Psoas muscle (tissue), 8 donors: ENCODE measurements around the gene TNRC6B. TPM values are rescaled to one million over a fixed set of nuclear protein-coding genes. Genes with fewer than 3 reads are reported as not detected.

Experiments
- ATAC-seq, 4 donors: fragments of 200-7000 bp; cut with Tn5 transposase; one replicate each; pipeline ENCODE4 v1.9.1; 2020; ENCODE audit warnings: moderate library complexity in 3 of 4, mild to moderate bottlenecking in 2 of 4
- DNase-seq, 2 donors: peaks; one replicate each; pipeline ENCODE4 v3.0.0-alpha.2; 2020
- H3K27ac ChIP-seq: fragments of 200-600 bp; one replicate; pipeline ENCODE4 v1.8.0; 2022
- H3K27me3 ChIP-seq, 3 donors: fragments of 200-600 bp in 1 of 3; one replicate each; pipeline versions ENCODE4 v1.6.1 to v1.8.0; 2013 to 2022; ENCODE audit warnings: low read length in 2 of 3, mild to moderate bottlenecking in 2 of 3, moderate library complexity in 1 of 3; ENCODE audit not compliant: insufficient read depth in 3 of 3
- H3K36me3 ChIP-seq, 2 donors: fragments of 200-600 bp in 1 of 2; one replicate each; pipeline versions ENCODE4 v1.6.1 to v1.8.0; 2013 to 2022; ENCODE audit warnings: low read depth in 1 of 2, mild to moderate bottlenecking in 1 of 2, moderate library complexity in 1 of 2; ENCODE audit not compliant: insufficient read depth in 1 of 2
- H3K4me1 ChIP-seq: fragments of 200-600 bp; one replicate; pipeline ENCODE4 v1.8.0; 2022
- H3K4me3 ChIP-seq: fragments of 200-600 bp; one replicate; pipeline ENCODE4 v1.8.0; 2022; ENCODE audit warnings: mild to moderate bottlenecking
- H3K9me3 ChIP-seq: fragments of 200-600 bp; one replicate; pipeline ENCODE4 v1.8.0; 2022
- CTCF ChIP-seq: fragments of 200-600 bp; IDR thresholded peaks from one replicate; pipeline ENCODE4 v1.8.0; 2022; ENCODE audit warnings: antibody characterized with exemption
- WGBS, 3 donors: extraction: QIAGEN DNeasy Blood & Tissue Kit; methylation state at CpG; one replicate each; pipeline versions ENCODE4 v1.1.6 to v1.1.7; 2013; 5-methylcytosine and 5-hydroxymethylcytosine counted together
- intact Hi-C, 2 donors: fragments of 100-400 bp; cut with DNase I; formaldehyde crosslinking; loops; one replicate each; pipeline versions ENCODE4 v1.11.0 to v1.14.2; 2022
- polyA plus RNA-seq, 3 donors: library from polyadenylated mRNA; stranded (reverse); fragments of 200-250 nt; gene quantifications; one replicate each; pipeline ENCODE4 v1.2.3, GENCODE V29; 2013
- total RNA-seq, 4 donors: library from RNA; stranded (reverse); fragmentation: NEBNext Ultra II Directional in 2 of 4; extraction: Animal tissue kit (Norgen Biotek cat#: 25700) in 2 of 4; gene quantifications; one replicate each; pipeline versions ENCODE4 v1.2.1 to v1.2.4, GENCODE V29; 2021 to 2023
- donor health status: healthy with polysubstance abuse.
- donor health status: DM: no; HTN: no; CAD: no; lungs with moderate emphysema.
- donor health status: Bipolar disorder and iron deficiency.
- donor health status: healthy.
- donor health status: DM: yes; HTN: yes; CAD: no.
- donor health status: DM: no; HTN: no; CAD: no.
- donor health status: DM: no; HTN: no; CAD: no.
- donor health status: DM: yes; HTN: yes; CAD: no.

The TNRC6B gene
- total and polyA plus RNA-seq, 7 donors = 2.2 to 49.4 (median 27.9) TPM

GRCh38 chr22:40335358-40335757 is 157.6 kb downstream of the TNRC6B start:
- Histone ChIP-seq H3K9me3 (no peaks in the 10 kb centered on the region), H3K4me1 (no peaks in the 10 kb centered on the region), H3K36me3 (peaks cover 0 to 24% of the 10 kb centered on the region in 2 donors), H3K27ac (no peak overlapping the region), H3K27me3 (no peaks in the 10 kb centered on the region), H3K4me3 (no peak overlapping the region)
- TF ChIP-seq CTCF = no peak
- intact Hi-C loops = no loop called here
- ATAC-seq (no peak), DNase-seq (no peak)
- 51 to 79% (median 54%) methylated on average over 2 of the region's 2 CpGs for WGBS, 3 donors

- DNase-seq = no peak
- TF ChIP-seq CTCF = no peak
- no peaks in the 10 kb centered on the region for H3K27me3 ChIP-seq
- no peaks in the 10 kb centered on the region for H3K9me3 ChIP-seq
- no peak for ATAC-seq
- peaks cover 0 to 11% of the 10 kb centered on the region in 2 donors for H3K36me3 ChIP-seq
- H3K4me1 ChIP-seq = peaks cover 11% of the 10 kb centered on the region
- H3K4me3 ChIP-seq = no peak overlapping the region
- intact Hi-C loops = loop anchor here in 1 of 2 donors (10.0 kb wide), 1 partner anchor 805 kb away; the partner anchor contains the start of gene RPS19BP1
- 91 to 96% (median 95%) methylated on average over 5 of the region's 5 CpGs for WGBS, 3 donors
- H3K27ac ChIP-seq = no peak overlapping the region
These were observed 162.3 kb downstream of the TNRC6B start for GRCh38 chr22:40340044-40340443.

- Histone ChIP-seq H3K27ac (no peak overlapping the region), H3K27me3 (no peaks in the 10 kb centered on the region), H3K36me3 (peaks cover 0 to 8% of the 10 kb centered on the region in 2 donors), H3K4me3 (no peak overlapping the region), H3K9me3 (no peaks in the 10 kb centered on the region), H3K4me1 (peaks cover 16% of the 10 kb centered on the region)
- ATAC-seq = no peak
- no peak for TF ChIP-seq CTCF
- intact Hi-C loops = loop anchor here in 1 of 2 donors (10.0 kb wide), 1 partner anchor 807 kb away; the partner anchor contains the start of gene RPS19BP1
- 62 to 74% (median 70%) methylated on average over 4 of the region's 4 CpGs for WGBS, 3 donors
- DNase-seq = no peak
These were observed 163.9 kb downstream of the TNRC6B start for GRCh38 chr22:40341604-40342003.

GRCh38 chr22:40342521-40342920 is 164.8 kb downstream of the TNRC6B start:
- no peak for DNase-seq
- no peak for ATAC-seq
- TF ChIP-seq CTCF = no peak
- 26 to 42% (median 33%) methylated on average over 9 of the region's 9 CpGs for WGBS, 3 donors
- H3K27me3 ChIP-seq = no peaks in the 10 kb centered on the region
- H3K36me3 ChIP-seq = peaks cover 0 to 4% of the 10 kb centered on the region in 2 donors
- intact Hi-C loops = loop anchor here in 1 of 2 donors (10.0 kb wide), 1 partner anchor 808 kb away; the partner anchor contains the start of gene RPS19BP1
- H3K9me3 ChIP-seq = no peaks in the 10 kb centered on the region
- H3K4me1 ChIP-seq = peaks cover 21% of the 10 kb centered on the region
- peak overlapping the region; percentile 53 for H3K27ac ChIP-seq
- no peak overlapping the region for H3K4me3 ChIP-seq

- ATAC-seq (peak in 1 of 4 donors; percentile 15), DNase-seq (peak in 1 of 2 donors; percentile 63)
- H3K4me3 ChIP-seq = peak overlapping the region; percentile 92
- TF ChIP-seq CTCF = no peak
- peaks cover 45% of the 10 kb centered on the region for H3K4me1 ChIP-seq
- H3K27ac ChIP-seq = peak overlapping the region; percentile 97
- no peaks in the 10 kb centered on the region for H3K27me3 ChIP-seq
- no peaks in the 10 kb centered on the region for H3K9me3 ChIP-seq
- WGBS, 3 donors = 58 to 69% (median 59%) methylated on average over 6 of the region's 6 CpGs
- intact Hi-C loops = loop anchor here (5.0 to 10.0 kb wide), 4 partner anchors 168 to 813 kb away; partner anchors contain the start of genes RPS19BP1 (in 2 of the 2) and TNRC6B (in 1 of the 2)
- H3K36me3 ChIP-seq = peaks cover 3 to 20% of the 10 kb centered on the region in 2 donors
These were observed 167.5 kb downstream of the TNRC6B start for GRCh38 chr22:40345271-40345670.
